HuH-7 (cell line): ENCODE measurements around the gene KRTAP4-12.
"Not testable (repeated sequence)": the region's sequence is repeated elsewhere in the genome, so short reads cannot be mapped to it uniquely, and the experiment has no call there.

Experiments
- DNase-seq: peaks from one replicate; pipeline ENCODE4 v3.0.0; 2011; ENCODE audit warnings: low spot score

The KRTAP4-12 gene

GRCh38 chr17:41088760-41089352 lies 35.1 kb downstream of the KRTAP4-12 start:
- DNase-seq, result not testable (repeated sequence)

- DNase-seq, result not testable (repeated sequence)
Observed at GRCh38 chr17:41084100-41084856, 39.7 kb downstream of the KRTAP4-12 start, which contains the start of gene KRTAP4-7. Gene KRTAP4-7, plus strand, starts transcription at chr17:41084150. Its CDS starts 57 bp downstream, at chr17:41084207.

- not testable (repeated sequence) for DNase-seq
Observed at GRCh38 chr17:41083427-41083826, 40.6 kb downstream of the KRTAP4-12 start.

GRCh38 chr17:41082626-41083025 lies 41.4 kb downstream of the KRTAP4-12 start:
- no peak for DNase-seq

GRCh38 chr17:41076788-41077187 lies 47.2 kb downstream of the KRTAP4-12 start:
- DNase-seq, result no peak

- no peak for DNase-seq
Observed at GRCh38 chr17:41073676-41074075, 50.3 kb downstream of the KRTAP4-12 start.
